Activated gamma-delta T cell treated with anti-CD3 and anti-CD28 coated beads, Interleukin-2, amount 50 U/mL, for 16 hours (primary cell): ENCODE data around the gene LHB.
A peak's percentile ranks its signal among the peaks of the same experiment; 100 is the strongest.
"Not testable (repeated sequence)": the region's sequence is repeated elsewhere in the genome, so short reads cannot be mapped to it uniquely, and the experiment has no call there.

Source experiments
- DNase-seq: peaks from one replicate; pipeline ENCODE4 v3.0.0-alpha.2; 2020; ENCODE audit warnings: low read depth

The LHB gene

DNA sequence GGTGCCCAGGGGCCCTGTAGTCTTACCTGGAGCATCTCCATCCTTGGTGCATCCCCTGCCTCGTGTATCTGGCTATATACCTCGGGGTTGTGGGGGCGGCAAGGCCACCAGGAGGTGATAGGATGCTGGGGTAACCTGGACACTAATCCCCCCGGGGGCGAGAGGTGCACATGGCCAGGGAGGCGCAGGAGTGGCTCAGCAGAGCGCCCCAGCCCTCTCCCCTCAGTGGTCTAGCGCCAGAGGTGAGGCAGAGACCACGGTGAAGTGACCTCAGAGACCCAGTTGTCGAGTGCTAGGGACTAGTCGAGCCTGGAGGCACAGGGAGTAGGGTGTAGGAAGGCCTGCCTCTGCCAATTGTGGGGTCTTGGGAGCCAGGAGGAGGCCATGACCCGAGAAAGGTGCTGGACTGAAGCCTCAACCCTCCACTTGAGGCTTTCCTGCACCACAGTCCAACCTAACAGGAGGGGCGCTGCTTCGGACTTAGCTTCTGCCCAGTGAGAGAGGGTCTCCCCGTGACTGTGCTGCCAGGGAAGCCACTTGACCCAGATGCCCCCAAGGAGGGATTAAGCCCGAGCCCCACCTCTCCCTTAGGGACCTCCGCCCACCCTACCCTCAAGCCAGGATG, at the start of gene LHB:
TSS of gene LHB (minus strand) at position 51 of the 625 bp plus-strand sequence. CDS start at position 41, 10 bp downstream.
- DNase-seq, result no peak

GRCh38 chr19:49065905-49066512, 49.1 kb upstream of the LHB start:
- no peak for DNase-seq

DNA sequence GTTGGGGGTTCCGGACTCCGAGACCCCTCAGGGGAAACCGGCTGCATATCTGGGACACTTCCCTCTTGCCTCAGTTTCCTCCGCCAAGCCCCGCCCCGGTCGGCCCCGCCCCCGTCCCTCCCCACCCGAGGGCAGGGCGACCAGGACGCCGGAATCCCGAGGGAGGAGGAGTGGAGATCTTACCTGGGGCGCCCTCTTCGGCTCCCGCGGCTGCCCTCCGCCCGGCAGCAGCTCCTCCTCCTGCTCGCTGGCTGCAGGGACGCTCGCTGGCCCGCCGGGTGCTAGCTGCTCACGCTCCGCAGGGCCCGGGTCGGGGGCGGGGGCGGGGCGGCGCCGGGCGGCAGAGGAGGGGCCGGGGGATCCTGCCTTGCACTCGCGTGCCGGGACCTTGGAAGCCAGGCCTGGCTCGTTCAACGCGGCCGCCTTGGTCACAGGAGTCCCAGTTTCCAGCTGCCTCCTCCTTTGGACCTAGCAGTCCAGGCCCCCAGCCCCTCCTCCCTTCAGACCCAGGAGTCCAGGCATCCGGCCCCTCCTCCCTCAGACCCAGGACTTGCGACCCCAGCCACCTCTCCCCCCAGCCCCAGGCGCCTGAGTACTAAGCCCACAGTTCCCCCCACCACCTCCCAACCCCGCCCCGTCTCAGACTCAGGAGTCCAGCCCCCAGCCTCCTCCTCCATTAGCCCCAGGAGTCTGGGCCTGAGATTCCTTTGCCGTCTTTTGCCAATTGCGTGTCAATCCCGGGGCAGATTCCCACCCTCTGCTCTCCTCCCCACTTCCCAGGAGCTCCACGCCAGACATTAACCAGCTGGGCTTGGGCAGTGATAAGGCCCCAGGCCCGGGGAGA, 48.1 kb upstream of the LHB start, which contains the start of gene NTF4:
TSS of gene NTF4 (minus strand) at position 51 of the 844 bp plus-strand sequence. CDS start 2,821 bp downstream, outside the sequence.
- no peak for DNase-seq

- no peak for DNase-seq
Observed at GRCh38 chr19:49064029-49064629, 47.2 kb upstream of the LHB start.

GRCh38 chr19:49061445-49061844, 44.6 kb upstream of the LHB start:
- DNase-seq, result no peak

DNA sequence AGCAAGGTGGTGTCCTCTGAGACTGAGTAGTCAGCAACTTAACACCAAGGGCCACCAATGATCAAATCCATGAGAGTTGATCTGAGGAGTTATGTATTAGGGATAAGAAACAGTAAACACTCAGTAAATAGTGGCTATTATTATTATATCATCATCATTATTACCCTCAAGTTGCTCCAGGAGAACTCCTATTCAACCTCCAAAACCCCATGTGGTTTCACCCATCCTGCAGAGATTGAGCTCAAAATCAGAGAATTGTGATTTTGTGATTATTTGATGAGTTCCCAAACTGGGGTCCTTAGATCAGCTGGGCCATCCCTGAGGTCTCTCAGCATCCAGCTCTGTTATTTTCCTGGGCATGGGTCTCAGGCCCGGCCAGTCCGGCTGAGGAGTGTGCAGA, 44.1 kb upstream of the LHB start:
- no peak for DNase-seq

DNA sequence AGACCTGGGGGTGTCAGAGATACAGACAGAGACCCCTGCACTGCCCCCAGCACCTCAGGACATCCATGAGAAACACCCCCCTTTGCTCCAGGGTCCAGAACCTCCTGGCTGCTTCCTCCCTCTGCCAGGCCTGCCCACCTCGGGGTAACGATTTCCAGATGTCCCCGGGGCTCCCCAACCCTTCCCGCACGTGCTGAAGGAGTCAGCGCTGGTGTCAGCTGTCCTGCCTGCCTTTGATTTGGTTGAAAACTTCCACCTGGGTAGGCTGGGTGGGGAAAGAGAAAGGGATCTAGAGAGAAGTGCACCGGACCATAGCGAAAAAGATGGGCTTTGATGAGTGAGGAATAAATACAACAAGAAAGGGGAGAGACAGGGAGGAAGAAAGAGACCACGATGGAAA, 42.2 kb upstream of the LHB start:
- no peak for DNase-seq

DNA sequence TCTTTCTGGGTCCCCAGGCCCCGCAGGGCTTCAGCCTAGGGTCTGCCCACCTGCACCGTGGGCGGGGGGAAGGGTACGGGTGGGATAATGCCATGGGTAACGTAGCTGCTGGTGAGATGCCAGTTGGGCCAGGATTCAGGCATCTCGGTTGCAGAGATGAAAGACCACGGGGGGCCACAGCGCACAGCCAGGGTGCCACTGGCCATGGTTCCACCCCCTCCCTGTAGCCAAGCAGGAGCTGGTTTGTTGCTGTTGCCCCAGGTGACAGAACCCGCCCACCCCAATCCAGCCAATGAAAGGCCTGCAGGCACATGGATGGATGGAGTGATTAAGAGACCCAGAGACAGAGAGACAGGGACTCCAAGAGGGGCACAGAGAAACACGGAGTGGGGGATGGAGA, 41.7 kb upstream of the LHB start:
- DNase-seq, result no peak

DNA sequence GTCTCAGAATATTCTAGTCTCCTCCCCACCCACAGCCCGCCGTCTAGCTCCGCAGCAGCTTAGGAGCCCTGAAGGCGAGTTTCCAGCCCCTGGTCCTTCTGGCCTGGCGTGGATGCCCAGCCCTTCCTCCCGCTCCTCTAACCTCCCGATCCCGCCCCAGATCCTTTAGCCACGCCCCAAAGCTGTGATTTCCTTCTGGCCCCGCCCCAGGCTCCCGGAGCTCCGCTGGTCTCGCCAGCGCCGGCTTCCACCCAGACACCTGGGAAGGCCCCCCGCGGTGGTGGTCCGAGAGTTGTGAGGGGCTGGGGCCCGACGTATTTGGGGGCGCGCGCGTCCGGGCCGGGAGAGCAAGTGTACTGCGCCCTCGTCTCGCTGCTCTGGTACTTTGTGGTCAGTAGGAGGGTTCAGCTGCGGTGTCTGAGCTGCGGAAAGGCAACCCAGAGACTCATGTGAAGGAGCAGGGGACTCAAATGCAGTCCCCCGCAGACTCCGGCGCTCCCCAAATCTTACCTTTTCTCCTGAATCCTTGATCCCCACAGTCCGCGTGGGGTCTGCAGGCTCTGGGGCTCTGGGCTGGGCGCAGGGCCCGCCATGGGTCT, 40.8 kb upstream of the LHB start, which contains the start of gene CGB7:
TSS of gene CGB7 (minus strand) at position 114 of the 599 bp plus-strand sequence. CDS start 2,374 bp downstream, outside the sequence.
- no peak for DNase-seq

DNA sequence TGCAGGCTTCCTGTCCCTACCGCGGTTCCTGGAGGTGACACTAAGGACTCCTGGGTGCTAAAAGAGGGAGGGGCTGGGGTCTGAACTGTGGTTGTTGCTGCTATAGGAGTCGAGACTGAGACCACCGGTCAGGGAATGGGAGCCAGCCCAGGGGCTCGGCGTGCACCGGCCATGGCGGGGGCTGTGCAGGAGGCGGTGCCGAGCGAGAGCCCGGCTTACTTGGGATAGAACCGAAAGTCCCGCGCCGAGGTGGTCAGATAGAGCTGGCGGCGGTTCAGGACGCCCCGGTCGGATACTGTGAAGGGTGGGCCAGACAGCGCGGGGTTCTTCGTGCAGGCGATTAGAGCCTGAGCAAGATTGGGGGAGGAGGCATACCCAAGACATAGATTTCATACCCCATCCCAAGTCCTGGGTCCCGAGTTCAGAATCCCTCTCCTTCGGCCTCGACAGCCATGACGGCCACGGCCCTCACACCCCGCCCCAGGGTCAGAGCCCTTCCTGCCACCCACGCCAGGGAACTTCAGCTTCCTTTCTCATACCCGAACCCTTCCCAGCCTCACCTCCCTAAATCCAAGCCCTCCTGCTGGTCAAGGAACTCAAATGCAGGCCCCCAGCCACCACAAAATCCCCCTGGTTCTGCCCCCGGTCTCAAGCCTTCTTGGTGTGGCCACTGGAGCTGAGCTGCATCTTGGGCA, 40.2 kb upstream of the LHB start:
- not testable (repeated sequence) for DNase-seq

GRCh38 chr19:49056101-49056901, 39.4 kb upstream of the LHB start:
- DNase-seq, result peak; percentile 20

GRCh38 chr19:49050376-49051033, 33.6 kb upstream of the LHB start:
- not testable (repeated sequence) for DNase-seq

- DNase-seq, result not testable (repeated sequence)
Observed at GRCh38 chr19:49049834-49050233, 32.9 kb upstream of the LHB start.

- not testable (repeated sequence) for DNase-seq
Observed at GRCh38 chr19:49049011-49049410, 32.1 kb upstream of the LHB start, which contains the start of gene CGB8. CGB8 (minus strand) TSS chr19:49049111; CDS start chr19:49048739, 372 bp downstream.

DNA sequence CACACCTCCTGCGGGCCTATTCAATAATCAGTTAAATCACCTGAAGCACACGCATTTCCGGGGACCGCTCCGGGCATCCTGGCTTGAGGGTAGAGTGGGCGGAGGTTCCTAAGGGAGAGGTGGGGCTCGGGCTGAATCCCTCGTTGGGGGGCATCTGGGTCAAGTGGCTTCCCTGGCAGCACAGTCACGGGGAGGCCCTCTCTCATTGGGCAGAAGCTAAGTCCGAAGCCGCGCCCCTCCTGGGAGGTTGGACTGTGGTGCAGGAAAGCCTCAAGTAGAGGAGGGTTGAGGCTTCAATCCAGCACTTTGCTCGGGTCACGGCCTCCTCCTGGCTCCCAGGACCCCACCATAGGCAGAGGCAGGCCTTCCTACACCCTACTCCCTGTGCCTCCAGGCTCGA, 26.7 kb upstream of the LHB start, which contains the start of gene CGB5:
TSS of gene CGB5 (plus strand) at position 301 of the 400 bp plus-strand sequence. CDS start 362 bp downstream, outside the sequence.
- not testable (repeated sequence) for DNase-seq

DNA sequence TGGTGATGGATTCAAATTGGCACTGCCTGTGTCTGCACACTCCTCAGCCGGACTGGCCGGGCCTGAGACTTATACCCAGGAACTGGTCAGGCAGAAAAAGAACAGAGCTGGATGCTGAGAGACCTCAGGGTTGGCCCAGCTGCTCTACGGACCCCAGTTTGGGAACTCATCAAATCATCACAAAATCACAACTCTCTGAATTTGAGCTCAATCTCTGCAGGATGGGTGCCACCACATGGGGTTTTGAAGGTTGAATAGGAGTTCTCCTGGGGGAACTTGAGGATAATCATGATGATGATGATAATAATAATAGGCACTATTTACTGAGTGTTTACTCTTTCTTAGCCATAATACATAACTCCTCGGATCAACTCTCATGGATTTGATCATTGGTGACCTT, 25.8 kb upstream of the LHB start:
- not testable (repeated sequence) for DNase-seq

GRCh38 chr19:49042177-49042576, 25.3 kb upstream of the LHB start:
- no peak for DNase-seq

DNA sequence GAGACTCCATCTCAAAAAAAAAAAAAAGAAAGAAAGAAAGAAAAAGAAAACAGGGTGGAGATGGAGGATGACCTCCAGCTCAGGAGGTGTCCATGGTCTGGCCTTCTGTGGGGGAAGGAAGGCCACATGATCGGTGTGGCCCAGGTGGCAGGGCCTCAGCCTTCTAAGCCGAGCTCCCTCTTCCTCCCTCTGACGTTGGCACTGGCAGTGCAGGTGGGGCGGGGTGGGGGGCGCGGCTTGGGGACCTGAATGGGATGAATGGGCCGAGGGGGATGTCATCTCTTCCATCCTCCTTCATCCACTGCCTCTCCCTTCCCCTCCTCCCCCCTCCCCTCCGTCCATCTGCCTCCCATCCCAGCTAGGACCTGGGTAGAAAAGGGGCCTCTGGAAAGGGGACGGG, 22.8 kb upstream of the LHB start:
- not testable (repeated sequence) for DNase-seq

DNA sequence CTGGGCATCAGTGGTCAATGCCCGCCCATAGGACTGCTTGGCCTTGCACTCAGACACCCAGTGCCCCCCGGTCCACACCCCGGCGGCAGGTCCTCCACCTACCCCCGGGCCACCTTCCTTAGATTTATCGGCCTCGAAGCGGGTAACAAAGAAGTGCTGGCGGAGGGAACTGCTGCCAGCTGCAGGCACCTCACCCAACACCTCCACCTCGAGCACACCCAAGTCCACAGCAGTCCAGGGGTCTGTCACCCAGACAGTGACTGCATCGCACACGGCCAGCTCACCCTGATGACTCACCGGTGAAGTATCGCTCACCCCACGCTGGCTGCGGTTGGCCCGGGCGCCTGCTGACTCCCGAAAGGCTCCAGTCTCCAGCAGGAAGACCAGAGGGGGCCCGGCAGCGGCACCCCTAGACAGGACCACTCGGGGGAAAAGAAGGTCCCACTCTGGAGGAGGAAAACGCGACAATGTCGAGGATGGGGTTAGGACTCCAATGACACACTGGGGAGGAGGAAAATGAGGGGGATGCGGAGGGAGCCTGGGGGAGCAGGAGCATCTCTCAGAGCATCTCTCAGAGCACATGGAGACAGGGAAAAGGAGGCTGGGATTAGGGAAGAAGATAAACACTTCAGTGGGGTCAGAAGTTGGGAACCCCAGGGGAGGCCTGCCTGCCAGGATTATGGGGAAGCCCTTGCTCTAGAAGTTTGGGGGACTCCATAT, 21.8 kb upstream of the LHB start:
- DNase-seq, result not testable (repeated sequence)
